Right cardiac atrium (tissue), 5 donors: ENCODE measurements around the gene NEMP1. TPM values are rescaled to one million over a fixed set of nuclear protein-coding genes. Genes with fewer than 3 reads are reported as not detected.
"Not testable (repeated sequence)": the region's sequence is repeated elsewhere in the genome, so short reads cannot be mapped to it uniquely, and the experiment has no call there.

ENCODE experiments used
- ATAC-seq, 2 donors: fragments of 200-7000 bp; cut with Tn5 transposase; one replicate each; pipeline versions ENCODE4 v1.8.0 to v1.9.1; 2020; ENCODE audit warnings: moderate library complexity in 2 of 2, mild to moderate bottlenecking in 1 of 2
- DNase-seq, 3 donors: peaks; one replicate each; pipeline ENCODE4 v3.0.0-alpha.2; 2020
- H3K27ac ChIP-seq: one replicate; pipeline ENCODE4 v1.5.1; 2013; ENCODE audit warnings: mild to moderate bottlenecking, low read length, control low read depth, moderate library complexity
- H3K27me3 ChIP-seq: one replicate; pipeline ENCODE4 v1.6.1; 2013; ENCODE audit not compliant: control insufficient read depth, insufficient read depth
- H3K4me1 ChIP-seq: one replicate; pipeline ENCODE4 v1.6.1; 2013; ENCODE audit warnings: low read length; ENCODE audit not compliant: control insufficient read depth, insufficient read depth
- H3K4me3 ChIP-seq: one replicate; pipeline ENCODE4 v1.5.1; 2013; ENCODE audit warnings: low read length, control low read depth
- H3K9me3 ChIP-seq: one replicate; pipeline ENCODE4 v1.6.1; 2013; ENCODE audit warnings: low read length; ENCODE audit not compliant: control insufficient read depth
- WGBS: extraction: QIAGEN DNeasy Blood & Tissue Kit; methylation state at CpG from one replicate; pipeline ENCODE4 v1.1.7; 2013; 5-methylcytosine and 5-hydroxymethylcytosine counted together
- intact Hi-C, 4 donors: fragments of 100-400 bp; cut with DNase I; formaldehyde crosslinking; loops; one replicate each; pipeline versions ENCODE4 v1.11.0 to v1.14.0; 2022 to 2023
- polyA plus RNA-seq: library from polyadenylated mRNA; stranded (reverse); fragments of 200-250 nt; gene quantifications from one replicate; pipeline ENCODE4 v1.2.3, GENCODE V29; 2013
- total RNA-seq, 4 donors: library from RNA; stranded (reverse); fragmentation: NEBNext Ultra II Directional; extraction: Animal tissue kit (Norgen Biotek cat#: 25700); gene quantifications; one replicate each; pipeline ENCODE4 v1.2.1, GENCODE V29; 2021
- donor health status: healthy with polysubstance abuse.
- donor health status: DM: no; HTN: yes; CAD: no.
- donor health status: DM: no; HTN: no; CAD: no.
- donor health status: DM: no; HTN: yes; CAD: no; lungs with severe emphysema.
- donor health status: DM: yes; HTN: yes; CAD: no.

Gene NEMP1
- total and polyA plus RNA-seq, 5 donors, result 1.6 to 6.1 (median 4.7) TPM

- peaks cover 4% of the 10 kb centered on the region for H3K4me1 ChIP-seq
- intact Hi-C loops, result no loop called here
- peak within 1 kb of the TSS; percentile 78 for H3K4me3 ChIP-seq
These were observed 10.0 kb upstream of the NEMP1 start, which contains the start of gene NAB2 for GRCh38 chr12:57088354-57089270. Gene NAB2 (plus strand): TSS chr12:57089114. CDS start chr12:57089272, 158 bp downstream.

DNA sequence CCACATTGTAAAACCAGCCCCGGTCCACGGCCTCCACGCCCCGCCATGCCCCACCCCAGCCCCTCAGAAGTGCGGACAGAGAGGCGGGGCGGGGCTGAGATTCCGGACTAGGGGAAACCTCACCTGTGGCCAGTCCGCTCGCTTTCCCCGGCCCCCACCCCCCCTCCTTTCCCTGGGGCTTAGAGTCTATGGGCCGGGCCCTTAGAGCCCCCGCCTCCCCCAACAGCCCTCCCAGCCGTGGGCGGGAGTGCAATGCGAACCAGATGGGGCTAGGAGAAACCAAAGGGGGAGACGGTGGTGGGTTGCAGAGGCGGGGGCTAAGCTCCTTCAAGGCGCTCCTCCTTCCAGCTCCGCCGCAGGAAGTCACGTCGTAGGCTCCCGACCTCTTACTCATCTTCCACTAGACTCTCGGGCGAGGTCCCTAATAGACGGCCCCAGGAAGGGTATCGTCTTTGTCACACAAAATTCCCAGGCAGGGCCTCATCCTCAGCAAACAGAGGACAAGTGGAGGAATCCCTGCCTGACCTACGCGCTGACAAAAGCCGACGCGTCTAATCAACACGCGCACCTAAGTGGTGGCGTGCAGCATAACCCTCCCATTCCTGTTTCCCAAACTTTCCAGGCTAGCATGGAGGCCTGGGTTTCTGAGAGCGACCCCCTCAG, 9.2 kb upstream of the NEMP1 start:
- under 1% methylated on average over 37 of the region's 37 CpGs for WGBS
- H3K4me3 ChIP-seq, result peak overlapping the region; percentile 78
- no peaks in the 10 kb centered on the region for H3K27me3 ChIP-seq
- no peaks in the 10 kb centered on the region for H3K9me3 ChIP-seq
- DNase-seq (peak; percentile 91 to 96 (median 96)), ATAC-seq (peak; percentile 65 to 73)
- H3K4me1 ChIP-seq, result peaks cover 4% of the 10 kb centered on the region
- intact Hi-C loops, result no loop called here
- peak overlapping the region; percentile 100 for H3K27ac ChIP-seq

More at GRCh38 chr12:57088354-57089270, 10.0 kb upstream of the NEMP1 start, which contains the start of gene NAB2:
- ATAC-seq (peak; percentile 78 to 85), DNase-seq (peak; percentile 97 to 99 (median 99))
- Histone ChIP-seq H3K27ac (peak within 1 kb of the TSS; percentile 100), H3K9me3 (no peaks in the 10 kb centered on the region), H3K27me3 (no peaks in the 10 kb centered on the region)
- WGBS, result under 1% methylated on average over 91 of the region's 91 CpGs

- peak overlapping the region; percentile 100 for H3K27ac ChIP-seq
- intact Hi-C loops, result no loop called here
- H3K27me3 ChIP-seq, result no peaks in the 10 kb centered on the region
- H3K4me3 ChIP-seq, result peak overlapping the region; percentile 78
- ATAC-seq (peak; percentile 79 to 81), DNase-seq (peak; percentile 96 to 98 (median 98))
- H3K9me3 ChIP-seq, result no peaks in the 10 kb centered on the region
- H3K4me1 ChIP-seq, result peaks cover 4% of the 10 kb centered on the region
- WGBS, result under 1% methylated on average over 52 of the region's 52 CpGs
These were observed 8.6 kb upstream of the NEMP1 start for GRCh38 chr12:57087010-57087690.

DNA sequence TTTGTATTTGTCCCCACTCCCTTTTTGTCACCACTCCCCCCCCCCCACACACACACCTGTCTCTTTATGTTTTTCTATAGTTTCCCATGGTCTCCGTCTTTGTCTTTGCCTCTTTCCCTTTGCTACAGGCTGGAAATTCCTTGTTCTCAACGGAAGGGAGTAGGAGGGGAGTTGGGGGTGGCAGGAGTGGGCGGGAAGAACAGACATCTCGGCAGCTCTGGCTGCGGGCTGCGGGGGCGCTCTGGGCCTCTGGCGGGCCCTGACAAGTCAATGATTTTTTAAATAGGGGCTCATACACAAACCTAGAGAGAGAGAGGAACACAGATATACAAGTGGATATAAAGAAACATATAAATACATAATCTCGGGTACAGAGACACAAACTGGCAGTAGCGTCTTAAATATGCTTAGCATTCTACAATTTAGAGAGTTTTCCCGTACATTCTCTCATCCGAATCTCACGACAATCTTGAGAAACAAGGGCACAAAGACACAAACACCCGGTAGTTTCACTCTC, 8.0 kb upstream of the NEMP1 start:
- under 1% methylated on average over 14 of the region's 14 CpGs for WGBS
- Histone ChIP-seq H3K9me3 (no peaks in the 10 kb centered on the region), H3K4me1 (peaks cover 4% of the 10 kb centered on the region), H3K4me3 (peak overlapping the region; percentile 78), H3K27me3 (no peaks in the 10 kb centered on the region), H3K27ac (peak overlapping the region; percentile 96)
- ATAC-seq, result peak; percentile 23 to 31
- DNase-seq, result peak; percentile 80 to 91 (median 90)
- intact Hi-C loops, result no loop called here

- Histone ChIP-seq H3K9me3 (no peaks in the 10 kb centered on the region), H3K27ac (peak overlapping the region; percentile 96), H3K4me3 (peak overlapping the region; percentile 78), H3K27me3 (no peaks in the 10 kb centered on the region), H3K4me1 (peaks cover 3% of the 10 kb centered on the region)
- WGBS, result 12% methylated on average over 12 of the region's 12 CpGs
- ATAC-seq (no peak), DNase-seq (peak; percentile 66 to 84 (median 75))
- intact Hi-C loops, result no loop called here
These were observed 7.5 kb upstream of the NEMP1 start for GRCh38 chr12:57085999-57086492.

- WGBS, result 100% methylated on average over 1 of the region's 1 CpG
- H3K27ac ChIP-seq, result no peak overlapping the region
- intact Hi-C loops, result no loop called here
- no peak for ATAC-seq
- no peak overlapping the region for H3K4me3 ChIP-seq
- no peaks in the 10 kb centered on the region for H3K9me3 ChIP-seq
- no peaks in the 10 kb centered on the region for H3K27me3 ChIP-seq
- H3K4me1 ChIP-seq, result no peaks in the 10 kb centered on the region
- no peak for DNase-seq
These were observed 2.3 kb upstream of the NEMP1 start for GRCh38 chr12:57080855-57081254.

GRCh38 chr12:57079821-57080220, 1.2 kb upstream of the NEMP1 start:
- Histone ChIP-seq H3K27me3 (no peaks in the 10 kb centered on the region), H3K4me3 (no peak overlapping the region), H3K27ac (no peak overlapping the region)

GRCh38 chr12:57073566-57074450, 4.8 kb downstream of the NEMP1 start:
- not testable (repeated sequence) for H3K4me3 ChIP-seq, H3K27me3 ChIP-seq, H3K9me3 ChIP-seq, DNase-seq, H3K4me1 ChIP-seq, ATAC-seq, H3K27ac ChIP-seq
- WGBS, result 98% methylated on average over 6 of the region's 6 CpGs
- intact Hi-C loops, result loop anchor here in 1 of 4 donors (10.0 kb wide), 1 partner anchor 101 kb away; no protein-coding TSS in a partner anchor

More at GRCh38 chr12:57079821-57080220, 1.2 kb upstream of the NEMP1 start:
- intact Hi-C loops, result loop anchor here in 1 of 4 donors (10.0 kb wide), 1 partner anchor 95 kb away; no protein-coding TSS in a partner anchor
- WGBS, result 64% methylated on average over 1 of the region's 1 CpG
- ATAC-seq (no peak), DNase-seq (no peak)
- Histone ChIP-seq H3K9me3 (no peaks in the 10 kb centered on the region), H3K4me1 (no peaks in the 10 kb centered on the region)

DNA sequence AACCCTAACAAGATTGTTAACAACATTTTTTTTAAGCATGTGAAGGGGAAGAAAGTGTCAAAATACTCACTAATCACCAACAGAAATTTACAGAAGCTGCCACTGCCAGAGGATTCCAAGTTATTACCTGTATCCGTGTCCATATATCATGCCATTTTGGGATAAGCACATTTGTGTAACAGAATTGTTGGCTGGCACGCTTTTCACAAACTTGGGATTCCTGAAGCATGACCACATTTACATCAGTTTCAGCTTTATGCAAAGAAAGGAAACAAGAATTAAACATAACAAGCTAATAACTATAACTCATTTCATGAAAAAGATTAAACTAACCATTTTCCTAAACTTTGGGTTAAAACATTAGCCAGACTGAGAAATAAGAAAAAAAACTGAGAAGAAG, 5.9 kb downstream of the NEMP1 start:
- ATAC-seq (no peak), DNase-seq (no peak)
- H3K27ac ChIP-seq, result no peak overlapping the region
- no peaks in the 10 kb centered on the region for H3K27me3 ChIP-seq
- intact Hi-C loops, result loop anchor here in 1 of 4 donors (10.0 kb wide), 1 partner anchor 102 kb away; no protein-coding TSS in a partner anchor
- H3K4me3 ChIP-seq, result no peak overlapping the region
- 75% methylated on average over 2 of the region's 2 CpGs for WGBS
- no peaks in the 10 kb centered on the region for H3K9me3 ChIP-seq
- H3K4me1 ChIP-seq, result no peaks in the 10 kb centered on the region
